ENCODE measurements around the gene MEGF9. TPM values are rescaled to one million over a fixed set of nuclear protein-coding genes. Genes with fewer than 3 reads are reported as not detected.

Gene MEGF9
- total and polyA plus RNA-seq, 2 of the 13 experiments (the other 11 are each of a cell fraction or from before 2014, with no cell fraction given) = 3.1 to 3.3 TPM

DNA sequence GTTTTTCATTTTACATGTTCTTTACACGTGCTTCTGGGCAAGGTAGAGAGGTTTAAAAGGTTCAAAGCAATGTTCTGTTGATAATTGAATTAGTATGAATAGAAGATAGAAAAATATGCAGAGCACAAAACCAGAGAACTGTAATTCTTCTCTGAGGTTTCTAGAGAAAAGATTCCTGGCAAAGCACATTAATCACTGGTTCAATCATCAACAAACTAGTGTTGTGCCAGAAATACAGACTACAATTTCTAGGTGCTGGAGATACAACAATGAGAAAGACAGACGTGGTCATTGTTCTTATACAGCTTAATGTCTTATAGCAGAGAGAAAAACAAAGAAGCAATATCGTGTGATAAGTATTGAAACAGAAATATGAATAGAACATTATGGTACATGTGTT, 25.5 kb downstream of the MEGF9 start (continued):
- TF ChIP-seq, protein P1, sequence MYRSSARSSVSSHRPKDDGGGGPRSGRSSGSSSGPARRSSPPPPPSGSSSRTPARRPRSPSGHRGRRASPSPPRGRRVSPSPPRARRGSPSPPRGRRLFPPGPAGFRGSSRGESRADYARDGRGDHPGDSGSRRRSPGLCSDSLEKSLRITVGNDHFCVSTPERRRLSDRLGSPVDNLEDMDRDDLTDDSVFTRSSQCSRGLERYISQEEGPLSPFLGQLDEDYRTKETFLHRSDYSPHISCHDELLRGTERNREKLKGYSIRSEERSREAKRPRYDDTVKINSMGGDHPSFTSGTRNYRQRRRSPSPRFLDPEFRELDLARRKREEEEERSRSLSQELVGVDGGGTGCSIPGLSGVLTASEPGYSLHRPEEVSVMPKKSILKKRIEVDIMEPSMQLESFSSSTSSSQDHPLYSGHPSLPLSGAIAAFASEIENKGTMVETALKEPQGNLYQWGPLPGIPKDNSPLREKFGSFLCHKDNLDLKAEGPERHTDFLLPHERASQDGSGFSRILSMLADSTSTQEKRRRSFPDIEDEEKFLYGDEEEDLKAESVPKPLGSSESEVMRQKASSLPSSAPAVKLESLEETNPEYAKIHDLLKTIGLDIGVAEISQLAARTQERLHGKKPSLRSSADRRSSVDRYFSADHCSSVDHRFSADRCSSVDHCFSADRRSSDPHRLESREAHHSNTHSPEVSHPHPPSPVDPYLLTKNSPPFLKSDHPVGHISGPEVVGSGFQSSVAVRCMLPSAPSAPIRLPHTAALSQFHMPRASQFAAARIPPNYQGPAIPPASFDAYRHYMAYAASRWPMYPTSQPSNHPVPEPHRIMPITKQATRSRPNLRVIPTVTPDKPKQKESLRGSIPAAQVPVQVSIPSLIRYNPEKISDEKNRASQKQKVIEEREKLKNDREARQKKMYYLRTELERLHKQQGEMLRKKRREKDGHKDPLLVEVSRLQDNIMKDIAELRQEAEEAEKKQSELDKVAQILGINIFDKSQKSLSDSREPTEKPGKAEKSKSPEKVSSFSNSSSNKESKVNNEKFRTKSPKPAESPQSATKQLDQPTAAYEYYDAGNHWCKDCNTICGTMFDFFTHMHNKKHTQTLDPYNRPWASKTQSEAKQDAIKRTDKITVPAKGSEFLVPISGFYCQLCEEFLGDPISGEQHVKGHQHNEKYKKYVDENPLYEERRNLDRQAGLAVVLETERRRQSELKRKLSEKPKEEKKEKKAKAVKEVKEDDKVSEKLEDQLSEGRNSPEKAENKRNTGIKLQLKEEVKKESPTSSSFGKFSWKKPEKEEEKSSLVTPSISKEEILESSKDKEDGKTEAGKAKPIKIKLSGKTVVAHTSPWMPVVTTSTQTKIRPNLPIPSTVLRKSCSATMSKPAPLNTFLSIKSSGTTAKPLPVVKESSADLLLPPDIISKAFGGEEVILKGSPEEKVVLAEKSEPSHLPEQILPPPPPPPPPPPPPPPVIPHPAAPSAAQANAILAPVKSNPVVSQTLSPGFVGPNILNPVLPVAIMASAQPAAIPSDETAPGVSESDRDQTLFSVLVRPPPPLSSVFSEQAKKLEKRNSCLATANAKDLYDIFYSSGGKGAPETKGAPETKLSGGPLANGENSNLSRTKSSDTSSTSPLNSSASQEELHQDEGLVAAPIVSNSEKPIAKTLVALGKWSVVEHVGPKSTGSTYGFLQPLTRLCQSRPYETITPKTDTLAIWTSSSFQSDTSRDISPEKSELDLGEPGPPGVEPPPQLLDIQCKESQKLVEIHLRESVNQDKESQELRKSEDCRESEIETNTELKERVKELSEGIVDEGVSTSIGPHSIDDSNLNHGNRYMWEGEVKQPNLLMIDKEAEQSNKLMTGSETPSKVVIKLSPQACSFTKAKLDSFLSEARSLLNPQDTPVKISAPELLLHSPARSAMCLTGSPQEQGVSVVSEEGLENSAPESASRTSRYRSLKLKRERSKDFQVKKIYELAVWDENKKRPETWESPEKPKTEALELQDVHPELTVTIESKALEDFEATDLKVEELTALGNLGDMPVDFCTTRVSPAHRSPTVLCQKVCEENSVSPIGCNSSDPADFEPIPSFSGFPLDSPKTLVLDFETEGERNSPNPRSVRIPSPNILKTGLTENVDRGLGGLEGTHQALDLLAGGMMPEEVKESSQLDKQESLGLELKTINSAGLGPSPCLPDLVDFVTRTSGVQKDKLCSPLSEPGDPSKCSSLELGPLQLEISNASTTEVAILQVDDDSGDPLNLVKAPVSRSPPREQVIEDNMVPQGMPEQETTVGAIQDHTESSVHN (CRISPR knock-in tag; IDR thresholded peaks at IDR 0.05) = no peak
- no peak for TF ChIP-seq GTF2F1 (IDR thresholded peaks at IDR 0.05; ENCODE audit: low read length)
- no peak for TF ChIP-seq FIP1L1 (IDR thresholded peaks at IDR 0.05; ENCODE audit: borderline replicate concordance, insufficient read depth, low read depth, low read length)
- no peak for TF ChIP-seq ZIK1 (CRISPR knock-in tag; IDR thresholded peaks at IDR 0.05; ENCODE audit: borderline replicate concordance, low read depth)
- TF ChIP-seq SPEN (CRISPR knock-in tag; IDR thresholded peaks at IDR 0.05; ENCODE audit: low read depth) = no peak
- TF ChIP-seq HMG20A (CRISPR knock-in tag; IDR thresholded peaks at IDR 0.05; ENCODE audit: borderline replicate concordance) = no peak
- TF ChIP-seq, protein P2, sequence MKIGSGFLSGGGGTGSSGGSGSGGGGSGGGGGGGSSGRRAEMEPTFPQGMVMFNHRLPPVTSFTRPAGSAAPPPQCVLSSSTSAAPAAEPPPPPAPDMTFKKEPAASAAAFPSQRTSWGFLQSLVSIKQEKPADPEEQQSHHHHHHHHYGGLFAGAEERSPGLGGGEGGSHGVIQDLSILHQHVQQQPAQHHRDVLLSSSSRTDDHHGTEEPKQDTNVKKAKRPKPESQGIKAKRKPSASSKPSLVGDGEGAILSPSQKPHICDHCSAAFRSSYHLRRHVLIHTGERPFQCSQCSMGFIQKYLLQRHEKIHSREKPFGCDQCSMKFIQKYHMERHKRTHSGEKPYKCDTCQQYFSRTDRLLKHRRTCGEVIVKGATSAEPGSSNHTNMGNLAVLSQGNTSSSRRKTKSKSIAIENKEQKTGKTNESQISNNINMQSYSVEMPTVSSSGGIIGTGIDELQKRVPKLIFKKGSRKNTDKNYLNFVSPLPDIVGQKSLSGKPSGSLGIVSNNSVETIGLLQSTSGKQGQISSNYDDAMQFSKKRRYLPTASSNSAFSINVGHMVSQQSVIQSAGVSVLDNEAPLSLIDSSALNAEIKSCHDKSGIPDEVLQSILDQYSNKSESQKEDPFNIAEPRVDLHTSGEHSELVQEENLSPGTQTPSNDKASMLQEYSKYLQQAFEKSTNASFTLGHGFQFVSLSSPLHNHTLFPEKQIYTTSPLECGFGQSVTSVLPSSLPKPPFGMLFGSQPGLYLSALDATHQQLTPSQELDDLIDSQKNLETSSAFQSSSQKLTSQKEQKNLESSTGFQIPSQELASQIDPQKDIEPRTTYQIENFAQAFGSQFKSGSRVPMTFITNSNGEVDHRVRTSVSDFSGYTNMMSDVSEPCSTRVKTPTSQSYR (CRISPR knock-in tag; IDR thresholded peaks at IDR 0.05; ENCODE audit: borderline replicate concordance) = no peak
- no peak for TF ChIP-seq MLX (CRISPR knock-in tag; IDR thresholded peaks at IDR 0.05)
- TF ChIP-seq ZFY (CRISPR knock-in tag; IDR thresholded peaks at IDR 0.05) = no peak
- TF ChIP-seq ZNF34 (CRISPR knock-in tag; IDR thresholded peaks at IDR 0.05; ENCODE audit: borderline replicate concordance) = no peak
- TF ChIP-seq IKZF5 (CRISPR knock-in tag; IDR thresholded peaks at IDR 0.05) = no peak
- no peak for TF ChIP-seq IRF9 (CRISPR knock-in tag; IDR thresholded peaks at IDR 0.05; ENCODE audit: borderline replicate concordance)
- TF ChIP-seq KLF15 (CRISPR knock-in tag; IDR thresholded peaks at IDR 0.05; ENCODE audit: borderline replicate concordance) = no peak
- TF ChIP-seq, protein P3, sequence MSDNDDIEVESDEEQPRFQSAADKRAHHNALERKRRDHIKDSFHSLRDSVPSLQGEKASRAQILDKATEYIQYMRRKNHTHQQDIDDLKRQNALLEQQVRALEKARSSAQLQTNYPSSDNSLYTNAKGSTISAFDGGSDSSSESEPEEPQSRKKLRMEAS (IDR thresholded peaks at IDR 0.05) = no peak
